PFSK-1 (cell line): Measurements from ENCODE around the gene ERFL.

Source experiments
- FOXP2 ChIP-seq: optimal IDR thresholded peaks from 2 replicates; pipeline ENCODE3; 2011; ENCODE audit warnings: borderline replicate concordance, control low read depth, inconsistent platforms; ENCODE audit not compliant: insufficient read depth; ENCODE audit errors: extremely low read length, extremely low read depth
- POLR2AphosphoS5 ChIP-seq: IDR thresholded peaks from 2 replicates; pipeline ENCODE4 v1.6.1; 2012; ENCODE audit warnings: low read depth, mild to moderate bottlenecking, control low read depth, low read length, moderate library complexity
- SIN3A ChIP-seq: IDR thresholded peaks from 2 replicates; pipeline ENCODE4 v1.6.1; 2012; ENCODE audit warnings: mild to moderate bottlenecking, low read length, moderate library complexity, borderline replicate concordance; ENCODE audit not compliant: insufficient read depth
- TAF1 ChIP-seq: IDR thresholded peaks from 2 replicates; pipeline ENCODE4 v1.6.1; 2012; ENCODE audit warnings: low read length, control low read depth, borderline replicate concordance; ENCODE audit not compliant: insufficient read depth
- TF ChIP-seq, protein P1 (sequence below), 2 experiments: IDR thresholded peaks; 2 replicates each; pipeline versions ENCODE4 v1.6.1 to v1.8.0; 2011 to 2012; ENCODE audit warnings: low read depth in 2 of 2, low read length in 2 of 2, control low read depth in 1 of 2, inconsistent platforms in 1 of 2, mild to moderate bottlenecking in 1 of 2, moderate library complexity in 1 of 2; ENCODE audit not compliant: insufficient read depth in 1 of 2

ERFL gene

GRCh38 chr19:41911889-41912731 is 16.1 kb downstream of the ERFL start:
- TF ChIP-seq FOXP2 (no peak), POLR2AphosphoS5 (no peak), SIN3A (no peak), TAF1 (no peak)
- TF ChIP-seq, protein P1, sequence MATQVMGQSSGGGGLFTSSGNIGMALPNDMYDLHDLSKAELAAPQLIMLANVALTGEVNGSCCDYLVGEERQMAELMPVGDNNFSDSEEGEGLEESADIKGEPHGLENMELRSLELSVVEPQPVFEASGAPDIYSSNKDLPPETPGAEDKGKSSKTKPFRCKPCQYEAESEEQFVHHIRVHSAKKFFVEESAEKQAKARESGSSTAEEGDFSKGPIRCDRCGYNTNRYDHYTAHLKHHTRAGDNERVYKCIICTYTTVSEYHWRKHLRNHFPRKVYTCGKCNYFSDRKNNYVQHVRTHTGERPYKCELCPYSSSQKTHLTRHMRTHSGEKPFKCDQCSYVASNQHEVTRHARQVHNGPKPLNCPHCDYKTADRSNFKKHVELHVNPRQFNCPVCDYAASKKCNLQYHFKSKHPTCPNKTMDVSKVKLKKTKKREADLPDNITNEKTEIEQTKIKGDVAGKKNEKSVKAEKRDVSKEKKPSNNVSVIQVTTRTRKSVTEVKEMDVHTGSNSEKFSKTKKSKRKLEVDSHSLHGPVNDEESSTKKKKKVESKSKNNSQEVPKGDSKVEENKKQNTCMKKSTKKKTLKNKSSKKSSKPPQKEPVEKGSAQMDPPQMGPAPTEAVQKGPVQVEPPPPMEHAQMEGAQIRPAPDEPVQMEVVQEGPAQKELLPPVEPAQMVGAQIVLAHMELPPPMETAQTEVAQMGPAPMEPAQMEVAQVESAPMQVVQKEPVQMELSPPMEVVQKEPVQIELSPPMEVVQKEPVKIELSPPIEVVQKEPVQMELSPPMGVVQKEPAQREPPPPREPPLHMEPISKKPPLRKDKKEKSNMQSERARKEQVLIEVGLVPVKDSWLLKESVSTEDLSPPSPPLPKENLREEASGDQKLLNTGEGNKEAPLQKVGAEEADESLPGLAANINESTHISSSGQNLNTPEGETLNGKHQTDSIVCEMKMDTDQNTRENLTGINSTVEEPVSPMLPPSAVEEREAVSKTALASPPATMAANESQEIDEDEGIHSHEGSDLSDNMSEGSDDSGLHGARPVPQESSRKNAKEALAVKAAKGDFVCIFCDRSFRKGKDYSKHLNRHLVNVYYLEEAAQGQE (IDR thresholded peaks at IDR 0.05; ENCODE audit: insufficient read depth in 1 of 2, low read depth in 2 of 2, low read length in 2 of 2) = no peak

GRCh38 chr19:41910992-41911888 is 17.0 kb downstream of the ERFL start:
- no peak for TF ChIP-seq SIN3A
- TF ChIP-seq TAF1 = no peak
- TF ChIP-seq, protein P1 (IDR thresholded peaks at IDR 0.05; ENCODE audit: insufficient read depth in 1 of 2, low read depth in 2 of 2, low read length in 2 of 2) = no peak
- TF ChIP-seq POLR2AphosphoS5 = no peak
- TF ChIP-seq FOXP2 = no peak

- no peak for TF ChIP-seq TAF1
- TF ChIP-seq SIN3A = no peak
- TF ChIP-seq, protein P1 (IDR thresholded peaks at IDR 0.05; ENCODE audit: insufficient read depth in 1 of 2, low read depth in 2 of 2, low read length in 2 of 2) = no peak
- no peak for TF ChIP-seq POLR2AphosphoS5
- no peak for TF ChIP-seq FOXP2
These were observed 17.8 kb downstream of the ERFL start for GRCh38 chr19:41910240-41910991.

- TF ChIP-seq POLR2AphosphoS5 = no peak
These were observed 18.5 kb downstream of the ERFL start for GRCh38 chr19:41909706-41910105.
